ENCODE measurements around the gene TNFRSF6B.

Gene TNFRSF6B

DNA sequence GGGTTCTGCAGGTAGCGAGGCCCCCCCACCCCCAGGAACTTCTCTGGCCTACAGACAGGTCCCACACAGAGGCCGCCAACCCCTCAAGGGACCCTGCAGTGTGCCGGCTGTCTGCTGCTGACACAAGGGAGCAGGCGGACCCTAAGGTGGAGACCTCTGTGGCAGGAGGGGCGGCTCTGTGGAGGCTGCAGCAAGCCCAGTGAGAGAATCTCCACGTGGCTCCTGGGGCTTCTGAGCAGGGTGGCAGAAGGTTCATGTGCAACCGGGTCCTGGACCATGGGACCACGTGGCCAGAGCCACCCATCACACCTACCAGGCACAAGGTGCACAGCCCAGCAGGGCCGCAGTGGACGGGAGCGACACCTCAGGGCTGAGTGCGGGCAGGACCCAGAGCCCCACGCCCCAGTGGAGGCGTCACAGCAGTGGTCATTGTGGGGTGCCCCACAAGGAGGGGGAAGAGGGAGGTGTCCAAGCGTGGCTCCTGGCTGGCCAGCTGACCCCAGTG, 7.1 kb downstream of the TNFRSF6B start:
- H3K4me3 ChIP-seq (ENCODE audit: low read depth, low read length) = no peak overlapping the region
- no peak for DNase-seq (ENCODE audit: low read depth)
- TF ChIP-seq, protein P1, sequence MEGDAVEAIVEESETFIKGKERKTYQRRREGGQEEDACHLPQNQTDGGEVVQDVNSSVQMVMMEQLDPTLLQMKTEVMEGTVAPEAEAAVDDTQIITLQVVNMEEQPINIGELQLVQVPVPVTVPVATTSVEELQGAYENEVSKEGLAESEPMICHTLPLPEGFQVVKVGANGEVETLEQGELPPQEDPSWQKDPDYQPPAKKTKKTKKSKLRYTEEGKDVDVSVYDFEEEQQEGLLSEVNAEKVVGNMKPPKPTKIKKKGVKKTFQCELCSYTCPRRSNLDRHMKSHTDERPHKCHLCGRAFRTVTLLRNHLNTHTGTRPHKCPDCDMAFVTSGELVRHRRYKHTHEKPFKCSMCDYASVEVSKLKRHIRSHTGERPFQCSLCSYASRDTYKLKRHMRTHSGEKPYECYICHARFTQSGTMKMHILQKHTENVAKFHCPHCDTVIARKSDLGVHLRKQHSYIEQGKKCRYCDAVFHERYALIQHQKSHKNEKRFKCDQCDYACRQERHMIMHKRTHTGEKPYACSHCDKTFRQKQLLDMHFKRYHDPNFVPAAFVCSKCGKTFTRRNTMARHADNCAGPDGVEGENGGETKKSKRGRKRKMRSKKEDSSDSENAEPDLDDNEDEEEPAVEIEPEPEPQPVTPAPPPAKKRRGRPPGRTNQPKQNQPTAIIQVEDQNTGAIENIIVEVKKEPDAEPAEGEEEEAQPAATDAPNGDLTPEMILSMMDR (IDR thresholded peaks at IDR 0.05; ENCODE audit: insufficient read depth, low read depth, low read length, missing control alignments) = no peak

DNA sequence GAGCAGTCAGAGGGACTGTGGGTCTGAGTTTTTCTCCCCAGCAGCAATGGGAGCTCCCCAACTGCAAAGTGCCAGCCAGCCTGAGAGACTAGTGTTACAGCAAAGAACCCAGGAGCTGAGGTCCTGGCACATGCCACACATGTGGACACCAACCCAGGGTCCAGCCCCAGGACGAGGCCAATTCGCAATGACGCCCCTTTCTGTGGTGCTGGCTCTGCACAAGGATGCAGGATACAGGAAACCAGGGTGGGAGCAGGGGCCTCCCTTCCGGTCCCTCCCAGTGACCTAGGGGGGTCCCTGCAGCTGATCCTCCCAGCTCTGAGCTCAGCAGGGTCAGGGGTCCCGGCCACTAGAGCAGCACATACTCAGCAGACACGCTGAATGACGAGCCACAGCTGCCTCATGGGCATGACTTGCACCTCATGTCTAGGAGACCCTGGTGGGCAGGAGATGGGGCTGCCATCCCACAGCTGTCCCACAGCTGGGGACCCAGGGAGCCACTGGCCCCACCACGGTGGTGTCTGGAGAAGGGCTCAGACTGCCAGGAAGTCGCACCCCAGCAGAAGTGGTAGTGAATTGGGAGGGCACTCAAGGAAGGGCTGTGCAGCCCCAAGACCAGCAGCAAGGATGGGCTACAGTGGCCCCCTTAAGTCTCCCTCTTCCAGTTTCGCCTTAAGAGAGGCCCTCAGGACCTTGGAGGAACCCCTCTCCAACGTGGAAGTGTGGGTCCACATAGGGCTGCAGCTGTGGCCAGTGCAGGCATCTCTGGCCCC, 7.7 kb downstream of the TNFRSF6B start:
- TF ChIP-seq, protein P1 (IDR thresholded peaks at IDR 0.05; ENCODE audit: insufficient read depth, low read depth, low read length, missing control alignments) = no peak
- DNase-seq (ENCODE audit: low read depth) = no peak
- no peak overlapping the region for H3K4me3 ChIP-seq (ENCODE audit: low read depth, low read length)

DNA sequence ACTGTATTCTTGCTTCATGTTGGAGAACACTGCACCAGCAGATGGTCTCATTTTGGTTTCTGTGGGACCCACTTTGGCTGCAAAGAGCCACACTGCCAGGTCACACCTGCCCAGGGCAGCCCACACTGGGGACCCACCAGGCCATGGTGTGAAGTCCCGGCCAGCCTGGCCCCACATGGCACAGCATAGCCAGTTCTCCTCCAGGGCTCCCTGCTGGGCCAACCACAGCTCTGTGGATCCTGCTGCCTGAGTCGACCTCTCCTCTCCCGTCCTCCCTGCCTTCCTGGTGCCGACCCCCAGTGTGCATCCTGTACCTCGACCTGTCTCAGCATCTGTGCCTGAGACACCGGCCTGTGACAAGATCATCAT, 8.3 kb downstream of the TNFRSF6B start:
- DNase-seq (ENCODE audit: low read depth) = no peak
- H3K4me3 ChIP-seq (ENCODE audit: low read depth, low read length) = no peak overlapping the region
- TF ChIP-seq, protein P1 (IDR thresholded peaks at IDR 0.05; ENCODE audit: insufficient read depth, low read depth, low read length, missing control alignments) = no peak

DNA sequence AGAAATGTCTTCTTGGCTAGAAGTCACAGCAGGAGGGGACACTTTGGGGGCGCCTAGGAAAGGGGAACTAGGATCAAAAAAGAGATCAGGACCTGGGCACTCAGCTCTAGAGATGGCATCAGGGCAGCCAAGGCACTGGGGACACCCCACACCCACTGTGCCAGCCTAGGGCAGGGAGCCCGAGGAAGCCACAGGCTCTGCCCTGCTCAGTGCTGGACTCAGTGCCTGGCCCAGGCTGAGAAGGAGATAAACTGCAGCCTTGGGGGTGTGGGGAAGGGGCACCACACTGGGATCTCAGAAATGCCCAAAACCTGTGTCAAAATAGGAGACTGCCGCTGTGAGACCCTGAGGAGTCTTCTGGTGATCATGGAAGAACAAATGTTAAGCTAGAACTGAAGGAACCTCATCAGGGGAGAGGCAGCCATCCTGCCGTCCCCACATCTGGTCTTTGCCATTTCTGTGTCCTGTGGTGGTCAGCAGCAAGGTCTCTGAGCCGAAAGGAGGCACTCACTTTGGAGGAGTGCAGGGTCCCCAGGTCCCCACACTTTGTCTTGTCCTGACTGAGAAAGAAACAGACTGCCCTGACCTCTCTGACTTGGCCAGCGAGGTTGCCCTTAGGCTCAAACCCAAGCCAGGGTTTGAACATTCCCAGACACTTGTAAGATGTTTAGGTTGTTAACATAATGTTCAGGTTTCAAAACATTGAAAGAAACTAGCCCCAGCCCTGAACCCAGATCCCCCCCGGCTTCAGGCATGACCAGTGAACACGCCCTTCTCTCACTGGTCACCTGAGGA, 9.0 kb downstream of the TNFRSF6B start:
- DNase-seq (ENCODE audit: low read depth) = no peak
- no peak overlapping the region for H3K4me3 ChIP-seq (ENCODE audit: low read depth, low read length)
- TF ChIP-seq, protein P1 (IDR thresholded peaks at IDR 0.05; ENCODE audit: insufficient read depth, low read depth, low read length, missing control alignments) = no peak

DNA sequence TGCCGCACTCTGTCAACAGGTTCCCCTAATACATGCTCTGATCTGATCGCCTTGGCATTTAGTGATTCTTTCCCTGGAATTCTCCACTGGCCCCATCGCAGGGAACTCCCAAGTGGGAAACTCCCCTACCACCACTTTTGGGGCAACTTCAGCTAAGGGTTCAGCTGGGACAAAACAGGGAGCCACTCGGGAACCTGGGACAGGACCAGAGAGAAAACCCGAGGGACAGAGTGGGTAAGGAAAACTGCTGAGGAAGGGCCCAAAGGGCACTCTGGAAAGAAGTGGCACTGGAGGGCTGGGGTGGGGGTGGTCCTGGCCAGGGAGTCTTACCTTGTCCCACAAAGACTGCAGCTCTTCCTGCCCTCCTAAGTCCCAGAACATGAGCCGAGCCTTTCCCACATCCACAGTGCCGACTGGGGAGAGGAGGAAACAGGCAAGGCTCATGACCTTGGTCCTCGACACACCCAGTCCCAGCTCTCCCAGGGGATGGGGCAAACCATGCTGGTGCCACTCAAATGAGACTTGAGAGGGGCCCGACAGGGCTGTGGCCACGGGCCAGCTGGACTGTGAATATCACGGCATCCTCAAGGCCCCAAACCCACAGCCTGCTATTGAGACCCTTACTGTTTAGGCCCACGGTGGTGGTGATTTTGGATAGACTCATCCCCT, 9.7 kb downstream of the TNFRSF6B start:
- peak; percentile 2 for DNase-seq (ENCODE audit: low read depth)
- H3K4me3 ChIP-seq (ENCODE audit: low read depth, low read length) = peak overlapping the region; percentile 77
- TF ChIP-seq, protein P1 (IDR thresholded peaks at IDR 0.05; ENCODE audit: insufficient read depth, low read depth, low read length, missing control alignments) = no peak

DNA sequence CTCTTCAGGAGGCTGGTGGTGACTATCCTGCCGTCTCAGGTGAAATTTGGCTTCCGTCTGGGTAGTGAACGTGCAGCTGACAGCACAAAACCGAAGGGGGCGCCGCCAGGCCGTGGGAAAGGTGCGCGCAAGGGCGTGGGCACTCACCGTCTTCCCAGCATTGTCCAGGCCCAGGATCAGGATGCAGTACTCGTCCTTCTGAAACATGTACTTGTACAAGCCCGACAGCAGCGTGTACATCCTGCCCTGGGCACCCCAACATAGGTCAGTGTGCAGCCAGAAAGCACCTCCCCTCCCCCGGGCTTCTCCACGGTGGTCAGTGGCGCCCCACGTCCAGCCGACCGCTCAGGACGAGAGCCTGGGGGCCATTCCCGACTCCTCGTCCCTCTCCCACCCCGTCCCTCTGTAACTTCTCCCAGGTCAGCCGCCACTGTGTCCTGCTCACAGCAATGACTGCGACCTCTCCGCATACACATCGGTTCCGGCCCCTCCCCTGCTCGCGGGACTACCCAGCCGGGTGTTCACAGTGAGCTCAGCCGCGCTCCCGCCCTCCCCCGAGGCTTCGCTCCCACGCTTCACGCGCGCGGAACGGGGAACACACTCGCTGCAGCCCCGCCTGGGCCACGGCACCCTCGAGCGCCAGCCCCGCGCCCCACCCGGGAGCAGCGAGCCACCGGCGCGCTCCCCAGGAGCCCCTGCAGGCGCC, 10.6 kb downstream of the TNFRSF6B start:
- H3K4me3 ChIP-seq (ENCODE audit: low read depth, low read length) = peak overlapping the region; percentile 77
- DNase-seq (ENCODE audit: low read depth) = peak; percentile 84
- TF ChIP-seq, protein P1 (IDR thresholded peaks at IDR 0.05; ENCODE audit: insufficient read depth, low read depth, low read length, missing control alignments) = peak; percentile 84
